Natural killer cell (primary cell): ENCODE results near the gene POMGNT1. TPM values are rescaled to one million over a fixed set of nuclear protein-coding genes. Genes with fewer than 3 reads are reported as not detected.

Experiments used
- ATAC-seq, 3 donors: fragments of 150-1000 bp in 2 of 3; fragments of 200-7000 bp in 1 of 3; cut with Tn5 transposase; 1 replicate in 1 of 3; 2 replicates in 2 of 3; pipeline ENCODE4 v1.10.0; 2021; ENCODE audit warnings: mild to moderate bottlenecking in 2 of 3, moderate library complexity in 2 of 3
- DNase-seq, 2 donors: peaks; one replicate each; pipeline versions ENCODE4 v3.0.0 to v3.0.0-alpha.2; 2013 to 2021; ENCODE audit warnings: mixed read lengths in 1 of 2
- H3K27ac ChIP-seq: one replicate; pipeline ENCODE4 v1.5.1; 2013; ENCODE audit warnings: mild to moderate bottlenecking, low read length
- H3K27me3 ChIP-seq: one replicate; pipeline ENCODE4 v1.6.1; 2013; ENCODE audit warnings: low read length; ENCODE audit not compliant: control insufficient read depth, insufficient read depth
- H3K36me3 ChIP-seq: one replicate; pipeline ENCODE4 v1.6.1; 2013; ENCODE audit warnings: low read length; ENCODE audit not compliant: control insufficient read depth, insufficient read depth
- H3K4me1 ChIP-seq: one replicate; pipeline ENCODE4 v1.6.1; 2013; ENCODE audit warnings: low read length; ENCODE audit not compliant: control insufficient read depth, insufficient read depth
- H3K4me3 ChIP-seq: one replicate; pipeline ENCODE4 v1.5.1; 2013; ENCODE audit warnings: low read length
- H3K9me3 ChIP-seq: one replicate; pipeline ENCODE4 v1.6.1; 2013; ENCODE audit warnings: low read length; ENCODE audit not compliant: control insufficient read depth, insufficient read depth
- H3K27ac Mint-ChIP-seq, 2 donors: one replicate each; pipeline ENCODE4 v1.8.0; 2022; ENCODE audit warnings: mild to moderate bottlenecking in 2 of 2, mixed read lengths in 2 of 2, moderate library complexity in 1 of 2
- H3K27me3 Mint-ChIP-seq, 2 donors: one replicate each; pipeline ENCODE4 v1.8.0; 2022; ENCODE audit warnings: low read depth in 2 of 2, mixed read lengths in 2 of 2
- H3K36me3 Mint-ChIP-seq: one replicate; pipeline ENCODE4 v1.8.0; 2022; ENCODE audit warnings: mixed read lengths
- H3K4me1 Mint-ChIP-seq, 2 donors: one replicate each; pipeline ENCODE4 v1.8.0; 2022; ENCODE audit warnings: mixed read lengths in 2 of 2
- H3K4me3 Mint-ChIP-seq: one replicate; pipeline ENCODE4 v1.8.0; 2022; ENCODE audit warnings: mild to moderate bottlenecking, moderate library complexity, mixed read lengths
- H3K9me3 Mint-ChIP-seq, 2 donors: one replicate each; pipeline ENCODE4 v1.8.0; 2022; ENCODE audit warnings: mixed read lengths in 2 of 2
- WGBS: methylation state at CpG from one replicate; pipeline ENCODE4 v1.1.7; 2013; ENCODE audit warnings: missing lambda C conversion rate; ENCODE audit not compliant: insufficient coverage; 5-methylcytosine and 5-hydroxymethylcytosine counted together
- intact Hi-C: fragments of 100-400 bp; cut with micrococcal nuclease; formaldehyde crosslinking; loops from one replicate; pipeline ENCODE4 v1.14.2; 2022
- total RNA-seq, 4 donors: library from RNA; stranded (reverse); fragments of 120-200 nt in 1 of 4; gene quantifications; one replicate each; pipeline versions ENCODE4 v1.2.3 to v1.2.4, GENCODE V29; 2013 to 2022
- TF ChIP-seq, protein P1 (sequence below): fragments of 200-600 bp; IDR thresholded peaks from one replicate; pipeline ENCODE4 v1.8.0; 2022; ENCODE audit warnings: antibody characterized with exemption

Gene POMGNT1
- total RNA-seq, 3 donors from 2014 or later (not counting 1 experiment from before 2014, with no cell fraction given) = 35.8 to 51.3 (median 47.0) TPM

DNA sequence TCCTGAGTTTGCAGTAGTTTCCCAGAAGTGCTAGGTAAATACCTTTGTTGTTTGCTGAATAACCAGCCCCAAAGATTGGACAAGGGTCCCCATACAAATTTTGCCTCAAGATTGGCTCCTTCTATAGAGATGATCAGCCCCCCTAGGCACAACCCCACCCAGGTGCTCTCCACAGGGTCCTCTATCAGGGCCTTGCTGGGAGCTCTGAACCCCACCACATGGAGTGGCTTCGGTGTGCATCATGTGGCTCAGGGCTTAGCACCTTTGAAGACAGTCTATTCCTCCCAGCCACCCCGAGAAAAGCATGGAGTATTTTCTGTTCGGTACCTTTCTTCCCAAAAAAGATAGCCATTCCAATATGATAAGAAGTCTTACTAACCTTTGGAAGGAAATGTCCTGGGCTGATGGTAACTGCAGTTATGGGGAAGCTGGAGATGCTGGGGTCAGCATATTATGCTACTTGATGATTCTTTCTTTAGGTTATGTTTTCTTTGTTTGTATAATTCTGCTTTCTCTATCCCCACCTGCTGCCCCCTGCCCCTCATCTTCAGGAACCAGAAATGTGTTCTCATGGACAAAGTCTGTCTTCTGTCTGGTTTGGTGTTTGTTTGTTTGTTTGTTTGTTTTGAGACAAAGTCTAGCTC lies 28.3 kb downstream of the POMGNT1 start:
- H3K9me3 ChIP-seq = no peaks in the 10 kb centered on the region
- H3K27me3 ChIP-seq = no peaks in the 10 kb centered on the region
- Mint-ChIP-seq H3K27ac (no peak overlapping the region), H3K9me3 (no peaks in the 10 kb centered on the region), H3K27me3 (peaks cover 0 to 2% of the 10 kb centered on the region in 2 donors), H3K36me3 (no peaks in the 10 kb centered on the region), H3K4me1 (peaks cover 13 to 19% of the 10 kb centered on the region in 2 donors), H3K4me3 (no peak overlapping the region)
- intact Hi-C loops = no loop called here
- TF ChIP-seq, protein P1, sequence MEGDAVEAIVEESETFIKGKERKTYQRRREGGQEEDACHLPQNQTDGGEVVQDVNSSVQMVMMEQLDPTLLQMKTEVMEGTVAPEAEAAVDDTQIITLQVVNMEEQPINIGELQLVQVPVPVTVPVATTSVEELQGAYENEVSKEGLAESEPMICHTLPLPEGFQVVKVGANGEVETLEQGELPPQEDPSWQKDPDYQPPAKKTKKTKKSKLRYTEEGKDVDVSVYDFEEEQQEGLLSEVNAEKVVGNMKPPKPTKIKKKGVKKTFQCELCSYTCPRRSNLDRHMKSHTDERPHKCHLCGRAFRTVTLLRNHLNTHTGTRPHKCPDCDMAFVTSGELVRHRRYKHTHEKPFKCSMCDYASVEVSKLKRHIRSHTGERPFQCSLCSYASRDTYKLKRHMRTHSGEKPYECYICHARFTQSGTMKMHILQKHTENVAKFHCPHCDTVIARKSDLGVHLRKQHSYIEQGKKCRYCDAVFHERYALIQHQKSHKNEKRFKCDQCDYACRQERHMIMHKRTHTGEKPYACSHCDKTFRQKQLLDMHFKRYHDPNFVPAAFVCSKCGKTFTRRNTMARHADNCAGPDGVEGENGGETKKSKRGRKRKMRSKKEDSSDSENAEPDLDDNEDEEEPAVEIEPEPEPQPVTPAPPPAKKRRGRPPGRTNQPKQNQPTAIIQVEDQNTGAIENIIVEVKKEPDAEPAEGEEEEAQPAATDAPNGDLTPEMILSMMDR = no peak
- peaks cover 15% of the 10 kb centered on the region for H3K4me1 ChIP-seq
- WGBS = 100% methylated on average over 1 of the region's 3 CpGs
- no peak overlapping the region for H3K27ac ChIP-seq
- no peak for DNase-seq
- H3K4me3 ChIP-seq = no peak overlapping the region
- no peak for ATAC-seq
- no peaks in the 10 kb centered on the region for H3K36me3 ChIP-seq

GRCh38 chr1:46168477-46168876 lies 29.8 kb downstream of the POMGNT1 start:
- Mint-ChIP-seq H3K9me3 (no peaks in the 10 kb centered on the region), H3K27me3 (peaks cover 0 to 2% of the 10 kb centered on the region in 2 donors), H3K36me3 (no peaks in the 10 kb centered on the region), H3K4me1 (peaks cover 13 to 19% of the 10 kb centered on the region in 2 donors), H3K4me3 (peak overlapping the region; percentile 59), H3K27ac (no peak overlapping the region)
- H3K4me3 ChIP-seq = no peak overlapping the region
- DNase-seq (no peak), ATAC-seq (no peak)
- H3K27ac ChIP-seq = no peak overlapping the region
- no peaks in the 10 kb centered on the region for H3K36me3 ChIP-seq
- H3K9me3 ChIP-seq = no peaks in the 10 kb centered on the region
- no peaks in the 10 kb centered on the region for H3K27me3 ChIP-seq
- 87% methylated on average over 1 of the region's 1 CpG for WGBS
- intact Hi-C loops = no loop called here
- peaks cover 15% of the 10 kb centered on the region for H3K4me1 ChIP-seq
- TF ChIP-seq, protein P1 = no peak

GRCh38 chr1:46166521-46167462 lies 31.4 kb downstream of the POMGNT1 start:
- H3K4me1 Mint-ChIP-seq = peaks cover 13 to 19% of the 10 kb centered on the region in 2 donors
- TF ChIP-seq, protein P1 = no peak
- Histone ChIP-seq H3K4me1 (peaks cover 15% of the 10 kb centered on the region), H3K27me3 (no peaks in the 10 kb centered on the region), H3K36me3 (no peaks in the 10 kb centered on the region), H3K27ac (peak overlapping the region; percentile 17), H3K9me3 (no peaks in the 10 kb centered on the region), H3K4me3 (peak overlapping the region; percentile 46)
- ATAC-seq (peak; percentile 59 to 75 (median 67)), DNase-seq (peak; percentile 30 to 70)
- intact Hi-C loops = no loop called here
- H3K9me3 Mint-ChIP-seq = no peaks in the 10 kb centered on the region
- 2% methylated on average over 47 of the region's 47 CpGs for WGBS
- H3K36me3 Mint-ChIP-seq = no peaks in the 10 kb centered on the region
- H3K27me3 Mint-ChIP-seq = peaks cover 0 to 2% of the 10 kb centered on the region in 2 donors
- peak overlapping the region; percentile 93 for H3K4me3 Mint-ChIP-seq
- H3K27ac Mint-ChIP-seq = peak overlapping the region; percentile 46 to 94
